ENCODE data around the gene CRNN. TPM values are rescaled to one million over a fixed set of nuclear protein-coding genes. Genes with fewer than 3 reads are reported as not detected.

The CRNN gene
- total and polyA plus RNA-seq, 2 experiments from 2014 or later: not detected

DNA sequence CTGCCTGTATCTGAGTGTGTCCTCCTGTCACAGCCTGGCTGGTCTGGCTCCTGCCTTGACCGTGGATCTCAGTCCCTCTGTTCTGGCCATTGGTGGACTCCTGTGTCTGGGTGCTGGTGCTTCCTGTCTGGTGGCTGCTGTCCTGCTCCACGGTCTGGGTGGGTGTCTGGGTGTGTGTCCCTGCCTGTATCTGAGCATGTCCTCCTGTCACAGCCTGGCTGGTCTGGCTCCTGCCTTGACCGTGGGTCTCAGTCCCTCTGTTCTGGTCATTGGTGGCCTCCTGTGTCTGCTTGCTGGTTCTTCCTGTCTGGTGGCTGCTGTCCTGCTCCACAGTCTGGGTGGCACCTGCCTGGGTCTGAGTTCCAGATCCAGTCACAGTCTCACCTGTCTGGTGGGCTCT, 4.0 kb downstream of the CRNN start:
- H3K27ac ChIP-seq: no peak overlapping the region
- TF ChIP-seq, protein P1, sequence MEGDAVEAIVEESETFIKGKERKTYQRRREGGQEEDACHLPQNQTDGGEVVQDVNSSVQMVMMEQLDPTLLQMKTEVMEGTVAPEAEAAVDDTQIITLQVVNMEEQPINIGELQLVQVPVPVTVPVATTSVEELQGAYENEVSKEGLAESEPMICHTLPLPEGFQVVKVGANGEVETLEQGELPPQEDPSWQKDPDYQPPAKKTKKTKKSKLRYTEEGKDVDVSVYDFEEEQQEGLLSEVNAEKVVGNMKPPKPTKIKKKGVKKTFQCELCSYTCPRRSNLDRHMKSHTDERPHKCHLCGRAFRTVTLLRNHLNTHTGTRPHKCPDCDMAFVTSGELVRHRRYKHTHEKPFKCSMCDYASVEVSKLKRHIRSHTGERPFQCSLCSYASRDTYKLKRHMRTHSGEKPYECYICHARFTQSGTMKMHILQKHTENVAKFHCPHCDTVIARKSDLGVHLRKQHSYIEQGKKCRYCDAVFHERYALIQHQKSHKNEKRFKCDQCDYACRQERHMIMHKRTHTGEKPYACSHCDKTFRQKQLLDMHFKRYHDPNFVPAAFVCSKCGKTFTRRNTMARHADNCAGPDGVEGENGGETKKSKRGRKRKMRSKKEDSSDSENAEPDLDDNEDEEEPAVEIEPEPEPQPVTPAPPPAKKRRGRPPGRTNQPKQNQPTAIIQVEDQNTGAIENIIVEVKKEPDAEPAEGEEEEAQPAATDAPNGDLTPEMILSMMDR (IDR thresholded peaks at IDR 0.05; ENCODE audit: low read depth, low read length): no peak
- H3K27me3 ChIP-seq: no peaks in the 10 kb centered on the region
- no peaks in the 10 kb centered on the region for H3K36me3 ChIP-seq
- no peaks in the 10 kb centered on the region for H3K4me1 ChIP-seq (ENCODE audit: low read depth)
- no peak for DNase-seq (ENCODE audit: low read depth in 1 of 2, low spot score in 1 of 2)
- H3K4me3 ChIP-seq: no peak overlapping the region
- no peaks in the 10 kb centered on the region for H3K9me3 ChIP-seq (ENCODE audit: low read depth)

DNA sequence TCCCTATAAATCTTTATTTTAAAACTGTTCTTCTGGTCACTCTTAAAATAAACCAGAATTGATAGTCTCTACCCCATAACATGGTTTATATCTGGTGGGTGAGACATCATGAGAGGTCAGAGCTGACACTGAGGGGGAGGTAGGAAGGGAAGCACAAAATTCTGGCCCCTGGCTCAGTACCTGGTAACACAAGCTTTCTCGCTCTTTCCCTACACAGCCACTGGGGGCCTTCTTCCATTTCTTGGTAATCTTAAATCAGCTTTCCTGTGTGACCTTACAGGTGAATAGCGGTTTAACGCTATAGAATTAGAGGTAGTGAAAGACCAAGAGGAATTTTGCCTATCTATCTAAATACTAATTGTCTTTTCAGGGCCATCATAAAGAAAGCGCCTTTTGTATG, 5.4 kb downstream of the CRNN start:
- TF ChIP-seq, protein P1 (IDR thresholded peaks at IDR 0.05; ENCODE audit: low read depth, low read length): no peak

DNA sequence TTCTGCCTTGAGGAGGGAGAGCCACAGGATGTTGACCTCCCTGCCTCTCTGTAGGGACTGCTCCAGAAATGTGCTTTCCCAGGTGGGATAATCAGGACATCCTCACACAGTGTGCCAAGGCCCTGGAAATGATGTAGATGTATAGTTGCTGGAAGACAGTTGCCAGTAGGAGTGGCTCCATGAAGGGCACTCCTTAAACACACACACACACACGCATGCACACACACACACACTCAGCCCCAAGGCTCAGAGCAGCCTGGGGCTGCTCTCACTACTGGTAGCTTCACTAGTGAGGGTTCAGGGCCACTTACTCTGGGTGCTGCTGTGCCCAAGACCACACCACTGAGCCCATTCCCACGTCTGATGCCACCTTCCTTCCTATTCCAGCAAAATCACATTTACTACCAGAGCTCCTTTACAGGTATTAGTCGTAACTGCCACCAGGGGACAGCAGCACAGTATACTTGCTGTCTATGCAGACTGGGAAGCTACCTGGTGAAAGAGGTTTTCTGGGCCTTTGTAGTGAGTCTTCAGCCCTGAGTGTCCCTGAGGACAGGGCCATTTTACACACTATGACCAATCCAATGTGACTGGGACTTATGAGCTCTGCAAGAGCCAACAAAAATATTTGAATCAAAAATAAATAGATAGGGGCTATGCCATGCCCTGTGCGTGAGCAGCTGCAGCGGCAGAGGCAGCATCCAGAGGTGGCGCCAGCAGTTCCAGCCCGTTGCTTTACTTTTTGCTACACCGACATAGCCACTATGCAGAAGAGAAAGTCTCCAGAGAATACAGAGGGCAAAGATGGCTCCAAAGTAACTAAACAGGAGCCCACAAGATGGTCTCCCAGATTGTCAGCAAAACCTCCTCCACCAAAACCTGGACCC, 15.0 kb downstream of the CRNN start:
- TF ChIP-seq, protein P1 (IDR thresholded peaks at IDR 0.05; ENCODE audit: low read depth, low read length): peak; percentile 35
- no peak overlapping the region for H3K4me3 ChIP-seq
- H3K36me3 ChIP-seq: no peaks in the 10 kb centered on the region
- no peak overlapping the region for H3K27ac ChIP-seq
- no peaks in the 10 kb centered on the region for H3K4me1 ChIP-seq (ENCODE audit: low read depth)
- no peaks in the 10 kb centered on the region for H3K9me3 ChIP-seq (ENCODE audit: low read depth)
- no peaks in the 10 kb centered on the region for H3K27me3 ChIP-seq
- DNase-seq (ENCODE audit: low read depth in 1 of 2, low spot score in 1 of 2): peak in 1 of 2 donors; percentile 14

More for the DNA sequence above, 5.4 kb downstream of the CRNN start:
- H3K36me3 ChIP-seq: no peaks in the 10 kb centered on the region
- no peak for DNase-seq (ENCODE audit: low read depth in 1 of 2, low spot score in 1 of 2)
- no peaks in the 10 kb centered on the region for H3K4me1 ChIP-seq (ENCODE audit: low read depth)
- H3K27me3 ChIP-seq: no peaks in the 10 kb centered on the region
- no peak overlapping the region for H3K4me3 ChIP-seq
- H3K27ac ChIP-seq: no peak overlapping the region
- no peaks in the 10 kb centered on the region for H3K9me3 ChIP-seq (ENCODE audit: low read depth)

DNA sequence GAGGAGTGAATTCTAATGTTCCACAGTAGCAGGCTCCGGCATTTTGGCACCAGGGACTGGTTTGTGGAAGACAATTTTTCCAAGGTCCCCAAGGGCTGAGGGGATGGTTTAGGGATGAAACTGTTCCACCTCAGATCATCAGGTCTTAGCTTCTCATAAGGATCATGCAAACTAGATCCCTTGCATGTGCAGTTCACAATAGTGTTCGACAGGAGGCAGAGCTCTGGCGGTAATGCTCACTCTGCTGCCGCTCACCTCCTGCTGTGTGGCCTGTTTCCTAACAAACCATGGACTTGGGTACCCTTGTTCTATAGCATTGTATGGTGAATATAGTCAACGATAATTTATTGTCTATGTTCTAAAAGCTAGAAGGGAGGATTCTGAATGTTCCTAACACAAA, 16.6 kb downstream of the CRNN start:
- Histone ChIP-seq H3K4me3 (no peak overlapping the region), H3K36me3 (no peaks in the 10 kb centered on the region), H3K9me3 (ENCODE audit: low read depth) (no peaks in the 10 kb centered on the region), H3K27ac (no peak overlapping the region), H3K27me3 (no peaks in the 10 kb centered on the region), H3K4me1 (ENCODE audit: low read depth) (no peaks in the 10 kb centered on the region)
- DNase-seq (ENCODE audit: low read depth in 1 of 2, low spot score in 1 of 2): no peak
- TF ChIP-seq, protein P1 (IDR thresholded peaks at IDR 0.05; ENCODE audit: low read depth, low read length): no peak

DNA sequence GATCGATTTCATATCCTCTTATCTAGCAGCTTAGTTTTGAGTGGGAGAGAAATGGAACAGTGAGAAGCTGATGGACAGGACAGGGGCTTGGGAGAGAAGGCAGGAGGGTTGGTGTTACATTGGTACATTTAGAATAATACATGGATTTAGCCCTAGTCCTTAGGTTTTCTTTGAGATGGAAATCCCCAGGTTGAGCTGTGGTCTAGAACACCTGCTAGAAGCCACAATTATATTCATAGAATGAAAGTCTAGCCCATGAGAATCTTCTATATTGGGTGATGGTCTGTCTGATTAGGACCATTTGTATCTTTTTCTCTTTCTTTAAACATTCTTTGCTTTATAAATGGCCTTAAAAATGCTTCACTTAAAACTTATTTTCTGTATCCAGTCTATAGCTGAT, 19.9 kb downstream of the CRNN start:
- no peaks in the 10 kb centered on the region for H3K4me1 ChIP-seq (ENCODE audit: low read depth)
- no peak overlapping the region for H3K27ac ChIP-seq
- TF ChIP-seq, protein P1 (IDR thresholded peaks at IDR 0.05; ENCODE audit: low read depth, low read length): no peak
- no peak overlapping the region for H3K4me3 ChIP-seq
- no peaks in the 10 kb centered on the region for H3K27me3 ChIP-seq
- DNase-seq (ENCODE audit: low read depth in 1 of 2, low spot score in 1 of 2): no peak
- no peaks in the 10 kb centered on the region for H3K36me3 ChIP-seq
- no peaks in the 10 kb centered on the region for H3K9me3 ChIP-seq (ENCODE audit: low read depth)
